Measurements from ENCODE around the gene OR10A4.
"Not testable (repeated sequence)": the region's sequence is repeated elsewhere in the genome, so short reads cannot be mapped to it uniquely, and the experiment has no call there.

OR10A4 gene

DNA sequence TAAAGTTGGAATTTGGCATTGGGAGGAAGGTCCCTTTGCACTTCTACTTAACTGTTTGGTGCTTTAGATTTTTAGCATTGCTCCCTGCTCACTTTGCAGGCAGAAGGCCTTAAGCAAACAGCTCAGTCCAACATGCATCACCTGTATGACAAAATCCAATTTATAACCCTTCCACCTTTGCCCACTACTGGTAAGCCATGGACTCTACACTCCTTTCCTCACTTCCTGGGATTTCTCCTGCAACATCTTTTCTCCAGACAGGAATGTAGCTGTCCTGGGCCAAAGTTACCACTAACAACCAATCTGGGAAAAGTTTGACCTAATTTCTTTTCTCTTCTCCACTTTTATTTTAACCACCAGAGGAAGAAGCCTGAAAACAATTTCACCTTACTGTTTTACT lies 17.7 kb downstream of the OR10A4 start:
- no peak overlapping the region for H3K4me3 ChIP-seq (ENCODE audit: low read length)
- TF ChIP-seq, protein P1, sequence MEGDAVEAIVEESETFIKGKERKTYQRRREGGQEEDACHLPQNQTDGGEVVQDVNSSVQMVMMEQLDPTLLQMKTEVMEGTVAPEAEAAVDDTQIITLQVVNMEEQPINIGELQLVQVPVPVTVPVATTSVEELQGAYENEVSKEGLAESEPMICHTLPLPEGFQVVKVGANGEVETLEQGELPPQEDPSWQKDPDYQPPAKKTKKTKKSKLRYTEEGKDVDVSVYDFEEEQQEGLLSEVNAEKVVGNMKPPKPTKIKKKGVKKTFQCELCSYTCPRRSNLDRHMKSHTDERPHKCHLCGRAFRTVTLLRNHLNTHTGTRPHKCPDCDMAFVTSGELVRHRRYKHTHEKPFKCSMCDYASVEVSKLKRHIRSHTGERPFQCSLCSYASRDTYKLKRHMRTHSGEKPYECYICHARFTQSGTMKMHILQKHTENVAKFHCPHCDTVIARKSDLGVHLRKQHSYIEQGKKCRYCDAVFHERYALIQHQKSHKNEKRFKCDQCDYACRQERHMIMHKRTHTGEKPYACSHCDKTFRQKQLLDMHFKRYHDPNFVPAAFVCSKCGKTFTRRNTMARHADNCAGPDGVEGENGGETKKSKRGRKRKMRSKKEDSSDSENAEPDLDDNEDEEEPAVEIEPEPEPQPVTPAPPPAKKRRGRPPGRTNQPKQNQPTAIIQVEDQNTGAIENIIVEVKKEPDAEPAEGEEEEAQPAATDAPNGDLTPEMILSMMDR (IDR thresholded peaks at IDR 0.05; ENCODE audit: insufficient read depth, low read depth, low read length, missing control alignments) = no peak
- no peak for DNase-seq (ENCODE audit: low read depth)

DNA sequence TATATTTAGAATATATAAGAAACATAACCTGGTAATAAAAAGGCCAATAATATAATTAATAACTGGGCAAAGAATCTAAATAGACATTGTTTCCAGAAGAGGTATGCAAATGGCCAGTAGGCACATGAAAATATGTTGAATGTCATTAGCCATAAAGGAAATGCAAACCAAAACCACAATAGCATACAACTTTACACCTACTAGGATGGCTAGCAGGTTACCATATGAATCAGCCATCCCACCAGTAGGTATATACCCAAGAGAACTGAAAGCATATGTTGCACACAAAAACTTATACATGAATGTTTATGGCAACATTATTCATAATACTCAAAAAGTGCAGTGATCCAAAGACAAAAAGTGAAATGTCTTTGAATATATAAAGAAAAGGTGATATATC lies 18.6 kb downstream of the OR10A4 start:
- H3K4me3 ChIP-seq (ENCODE audit: low read length) = no peak overlapping the region
- TF ChIP-seq, protein P1 (IDR thresholded peaks at IDR 0.05; ENCODE audit: insufficient read depth, low read depth, low read length, missing control alignments) = no peak
- DNase-seq (ENCODE audit: low read depth) = no peak

DNA sequence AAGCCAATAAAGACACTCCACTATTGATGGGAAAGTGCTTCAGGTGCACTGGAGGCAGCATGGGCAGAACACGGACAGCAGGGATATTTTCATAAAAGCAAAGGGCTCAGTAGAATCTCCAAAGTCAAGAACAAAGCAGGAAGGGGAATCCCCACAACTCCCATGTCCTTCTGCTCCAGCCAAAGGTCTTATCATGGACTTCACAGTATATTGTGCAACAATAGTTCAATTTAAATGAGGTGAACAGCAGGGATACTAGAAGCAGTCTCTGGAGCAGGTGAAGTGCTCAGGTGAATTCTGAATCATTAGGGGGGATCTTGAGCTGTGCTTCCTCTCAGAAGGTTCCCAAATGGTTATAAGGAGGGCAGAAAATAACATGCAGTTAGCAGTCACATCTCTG lies 22.5 kb downstream of the OR10A4 start:
- DNase-seq (ENCODE audit: low read depth) = no peak
- TF ChIP-seq, protein P1 (IDR thresholded peaks at IDR 0.05; ENCODE audit: insufficient read depth, low read depth, low read length, missing control alignments) = no peak
- H3K4me3 ChIP-seq (ENCODE audit: low read length) = no peak overlapping the region

DNA sequence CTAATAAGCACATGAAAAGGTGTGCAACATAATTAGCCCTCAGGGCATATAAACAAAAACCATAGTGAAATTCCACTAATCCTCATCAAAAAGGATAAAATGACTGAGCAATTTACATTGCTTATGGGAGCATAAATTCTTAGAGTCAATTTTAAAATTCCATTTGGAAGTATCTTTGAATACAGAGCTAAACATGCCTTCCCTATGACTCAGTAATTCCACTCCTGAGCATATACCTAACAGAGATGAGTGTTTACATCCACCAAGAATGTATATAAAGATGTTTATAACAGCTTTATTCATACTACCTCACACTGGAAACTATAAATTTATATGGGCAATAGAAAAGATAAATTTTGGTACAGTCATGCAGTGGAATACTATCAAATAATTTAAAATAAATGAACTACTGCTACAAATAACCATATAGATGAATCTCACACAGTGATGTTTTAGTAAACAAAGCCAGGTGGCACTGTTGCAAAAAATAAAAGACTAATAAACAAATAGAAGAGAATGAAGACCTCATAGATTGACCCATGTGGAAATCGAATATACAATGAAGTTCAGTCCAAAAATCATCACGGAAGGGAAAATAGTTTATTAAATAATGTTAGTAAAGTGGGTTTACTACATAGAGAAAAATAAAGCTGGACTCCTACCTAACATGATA lies 24.0 kb downstream of the OR10A4 start:
- TF ChIP-seq, protein P1 (IDR thresholded peaks at IDR 0.05; ENCODE audit: insufficient read depth, low read depth, low read length, missing control alignments) = peak; percentile 12
- H3K4me3 ChIP-seq (ENCODE audit: low read length) = no peak overlapping the region
- DNase-seq (ENCODE audit: low read depth) = peak; percentile 21

DNA sequence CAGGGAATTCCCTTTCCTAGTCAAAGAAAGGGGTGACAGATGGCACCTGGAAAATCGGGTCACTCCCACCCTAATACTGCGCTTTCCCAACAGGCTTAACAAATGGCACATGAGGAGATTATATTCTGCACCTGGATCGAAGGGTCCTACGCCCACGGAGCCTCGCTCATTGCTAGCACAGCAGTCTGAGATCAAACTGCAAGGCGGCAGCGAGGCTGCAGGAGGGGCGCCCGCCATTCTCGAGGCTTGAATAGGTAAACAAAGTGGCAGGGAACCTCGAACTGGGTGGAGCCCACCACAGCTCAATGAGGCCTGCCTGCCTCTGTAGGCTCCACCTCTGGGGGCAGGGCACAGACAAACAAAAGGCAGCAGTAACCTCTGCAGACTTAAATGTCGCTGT lies 28.4 kb downstream of the OR10A4 start:
- H3K4me3 ChIP-seq (ENCODE audit: low read length) = not testable (repeated sequence)

DNA sequence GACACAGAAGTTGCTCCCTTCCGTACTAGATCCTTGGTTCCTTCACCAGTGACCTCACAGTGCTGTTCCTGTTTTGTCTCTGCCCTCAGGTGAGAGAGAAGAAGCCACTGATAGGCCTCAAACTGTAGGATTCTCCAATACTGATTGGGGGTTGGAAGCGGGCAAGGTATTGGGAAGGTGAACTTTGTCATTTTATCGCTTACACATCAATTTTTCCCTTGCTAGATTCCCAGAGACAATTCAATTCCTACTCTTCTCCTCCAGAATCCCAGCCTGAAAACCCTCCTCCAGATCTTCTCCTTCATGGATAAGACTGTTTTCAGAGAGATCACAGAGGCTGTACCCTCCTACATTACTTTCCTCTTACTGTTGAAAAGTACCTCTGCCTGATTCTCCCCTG lies 35.0 kb downstream of the OR10A4 start:
- TF ChIP-seq, protein P1 (IDR thresholded peaks at IDR 0.05; ENCODE audit: insufficient read depth, low read depth, low read length, missing control alignments) = no peak
- DNase-seq (ENCODE audit: low read depth) = no peak
- no peak overlapping the region for H3K4me3 ChIP-seq (ENCODE audit: low read length)

More for the DNA sequence above, 28.4 kb downstream of the OR10A4 start:
- DNase-seq (ENCODE audit: low read depth) = not testable (repeated sequence)

DNA sequence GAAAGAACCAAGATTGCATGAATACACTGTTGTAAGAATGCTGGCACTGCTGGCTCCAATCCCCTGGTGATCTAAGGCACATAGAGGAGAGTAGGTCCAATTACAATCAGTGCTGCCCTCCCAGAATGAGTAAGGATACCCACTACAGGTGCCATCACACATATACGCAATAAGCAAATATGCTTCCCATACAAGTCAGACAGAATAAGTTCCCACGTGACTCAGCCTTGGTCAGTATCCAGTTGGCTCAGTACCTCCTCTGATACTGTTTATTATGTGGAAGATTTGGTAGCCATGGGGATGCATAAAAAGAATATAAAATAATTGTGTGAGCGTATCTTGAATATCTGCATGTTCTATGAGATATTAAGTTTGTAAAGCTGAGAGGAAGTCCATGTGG lies 35.5 kb downstream of the OR10A4 start:
- TF ChIP-seq, protein P1 (IDR thresholded peaks at IDR 0.05; ENCODE audit: insufficient read depth, low read depth, low read length, missing control alignments) = no peak
- no peak overlapping the region for H3K4me3 ChIP-seq (ENCODE audit: low read length)
- DNase-seq (ENCODE audit: low read depth) = peak; percentile 60
